Midbrain (tissue), 1 donor: ENCODE measurements around the gene SRCAP.
"Not testable (repeated sequence)": the region's sequence is repeated elsewhere in the genome, so short reads cannot be mapped to it uniquely, and the experiment has no call there.

Experiments used
- DNase-seq: peaks from one replicate; lab custom pipeline; 2025; lab: John Stamatoyannopoulos, UW

The SRCAP gene

DNA sequence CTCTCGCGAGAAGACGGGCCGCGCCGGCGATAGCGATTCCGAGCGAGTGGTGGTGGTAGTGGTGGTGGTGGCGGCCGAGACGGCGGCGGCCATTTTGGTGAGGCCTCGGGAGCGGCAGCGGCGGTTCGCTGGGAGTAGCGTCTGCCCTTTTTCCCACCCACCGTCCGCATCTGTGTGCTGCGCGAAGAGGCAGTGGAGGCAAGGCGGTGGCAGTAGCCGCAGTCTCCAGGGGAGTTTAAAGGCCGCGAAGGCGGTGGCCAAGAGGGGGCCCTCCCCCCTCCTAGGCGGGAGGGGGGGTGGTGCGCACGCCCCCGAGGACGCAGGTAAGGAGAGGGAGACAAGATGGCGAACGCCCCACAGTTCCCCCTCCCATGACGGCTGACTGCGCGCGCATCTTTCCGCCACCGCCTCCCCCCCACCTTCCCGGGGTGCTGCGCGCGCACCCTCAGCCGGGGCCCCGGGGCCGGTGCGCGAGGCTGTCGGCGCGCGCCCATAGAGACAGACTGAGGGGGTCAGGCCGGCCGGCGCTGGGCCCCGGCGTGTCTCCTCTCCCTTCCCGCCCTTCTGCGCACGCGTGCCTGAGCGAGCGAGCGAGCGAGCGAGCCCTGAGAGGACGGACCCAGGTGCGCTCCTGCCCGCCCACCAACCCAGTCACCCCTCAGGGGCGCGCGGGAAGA is 694 bp upstream of the SRCAP start:
- peak; percentile 91 for DNase-seq

DNA sequence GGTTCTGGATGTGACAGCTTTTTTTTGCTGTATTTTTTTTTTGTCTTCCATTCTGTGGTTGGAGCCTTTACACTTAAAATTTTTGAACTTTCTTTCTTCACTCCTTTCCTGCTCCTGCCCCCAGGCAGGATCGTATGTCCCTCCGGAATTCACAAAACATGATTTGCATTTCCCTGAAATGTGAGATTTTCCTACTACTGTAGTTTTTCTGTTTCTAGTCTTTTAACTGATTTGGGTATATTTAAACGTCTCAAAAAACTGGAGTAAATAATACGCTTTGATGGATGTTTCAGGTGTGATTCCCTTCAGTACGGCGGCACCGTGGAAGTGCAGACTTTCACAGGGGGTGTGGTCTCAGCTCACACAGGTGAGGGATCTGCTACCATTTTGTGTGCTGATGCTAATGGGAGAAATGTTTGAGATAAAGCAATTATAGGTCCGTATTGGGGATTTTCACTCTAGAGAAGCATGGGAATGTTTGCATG is 686 bp downstream of the SRCAP start:
- DNase-seq: no peak

DNA sequence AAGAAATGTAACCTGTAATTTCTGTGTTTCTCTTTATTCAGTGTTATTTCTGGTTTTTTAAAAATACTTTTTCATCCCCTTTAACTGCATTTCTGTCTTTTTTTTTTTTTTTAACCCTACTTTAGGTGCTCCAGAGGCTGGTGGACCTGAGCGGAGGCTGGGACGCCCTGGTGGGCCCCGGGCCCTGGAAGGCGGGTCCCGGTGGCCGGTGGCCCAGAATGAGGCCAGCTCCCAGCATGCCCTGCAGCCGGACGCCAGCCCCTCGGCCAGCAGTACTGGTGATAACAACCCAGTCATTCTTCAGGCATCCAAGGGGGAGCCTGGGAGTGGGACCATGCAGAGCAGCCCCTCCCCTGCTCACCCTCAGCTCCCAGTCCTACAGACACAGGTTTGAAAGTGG is 1.5 kb downstream of the SRCAP start:
- peak; percentile 10 for DNase-seq

DNA sequence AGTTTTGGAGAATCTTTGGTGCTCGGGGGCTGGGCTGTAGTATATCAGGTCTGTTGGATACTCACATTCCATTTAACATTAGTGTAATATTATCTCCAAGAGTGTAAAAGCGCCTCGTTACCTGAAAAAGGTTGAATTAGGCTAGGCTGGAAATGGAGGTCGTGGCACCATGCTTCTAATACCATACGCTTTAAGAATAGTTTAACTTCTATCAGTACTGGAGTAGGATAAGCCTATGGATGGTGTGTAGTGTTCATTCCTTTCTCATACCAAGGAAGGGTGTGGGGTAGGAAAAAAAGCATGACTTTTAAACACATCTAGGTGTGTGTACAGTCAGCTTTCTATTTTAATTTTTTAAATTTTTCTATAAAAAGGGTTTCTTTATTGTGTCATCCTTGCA is 2.0 kb downstream of the SRCAP start:
- DNase-seq: no peak

DNA sequence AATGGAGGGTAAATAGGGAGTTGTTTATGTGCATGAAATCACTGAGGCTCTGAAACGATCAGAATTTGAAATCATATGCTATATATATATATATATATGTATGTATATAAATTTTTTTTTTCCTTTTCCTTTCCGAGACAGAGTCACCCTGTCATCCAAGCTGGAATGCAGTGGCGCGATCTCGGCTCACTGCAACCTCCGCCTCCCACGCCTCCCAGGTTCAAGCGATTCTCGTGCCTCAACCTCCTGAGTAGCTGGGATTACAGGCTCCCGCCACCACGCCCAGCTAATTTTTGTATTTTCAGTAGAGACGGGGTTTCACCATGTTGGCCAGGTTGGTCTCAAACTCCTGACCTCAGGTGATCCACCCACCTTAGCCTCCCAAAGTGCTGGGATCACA is 4.1 kb downstream of the SRCAP start:
- DNase-seq: not testable (repeated sequence)

DNA sequence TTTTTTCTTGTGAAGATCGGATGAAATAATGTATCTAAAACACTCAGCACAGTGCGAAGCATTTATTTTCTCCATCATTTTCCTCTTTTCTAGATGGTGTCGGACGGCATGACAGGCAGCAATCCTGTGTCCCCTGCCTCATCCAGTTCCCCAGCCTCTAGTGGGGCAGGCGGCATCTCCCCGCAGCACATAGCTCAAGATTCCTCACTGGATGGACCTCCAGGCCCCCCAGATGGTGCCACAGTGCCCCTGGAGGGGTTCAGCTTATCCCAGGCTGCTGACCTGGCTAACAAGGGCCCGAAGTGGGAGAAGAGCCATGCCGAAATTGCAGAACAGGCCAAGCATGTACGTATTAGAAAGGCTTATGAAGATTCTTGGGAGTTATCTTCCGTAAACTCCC is 5.0 kb downstream of the SRCAP start:
- no peak for DNase-seq

DNA sequence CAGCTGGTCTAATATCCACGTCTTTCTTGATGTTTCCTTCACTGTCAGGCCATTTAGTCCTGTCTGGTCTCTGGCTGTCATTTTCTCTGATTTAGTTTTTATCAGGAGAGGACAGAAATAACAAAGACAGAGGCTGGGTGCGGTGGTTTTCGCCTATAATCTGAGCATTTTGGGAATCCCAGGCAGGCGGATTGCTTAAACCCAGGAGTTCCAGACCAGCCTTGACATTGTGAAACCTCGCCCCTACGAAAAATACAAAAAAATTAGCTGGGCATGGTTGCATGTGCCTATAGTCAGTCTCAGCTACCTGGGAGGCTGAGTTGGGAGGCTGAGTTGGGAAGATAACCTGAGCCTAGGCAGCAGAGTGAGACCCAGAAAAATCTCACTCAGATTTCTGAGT is 7.1 kb downstream of the SRCAP start:
- no peak for DNase-seq

DNA sequence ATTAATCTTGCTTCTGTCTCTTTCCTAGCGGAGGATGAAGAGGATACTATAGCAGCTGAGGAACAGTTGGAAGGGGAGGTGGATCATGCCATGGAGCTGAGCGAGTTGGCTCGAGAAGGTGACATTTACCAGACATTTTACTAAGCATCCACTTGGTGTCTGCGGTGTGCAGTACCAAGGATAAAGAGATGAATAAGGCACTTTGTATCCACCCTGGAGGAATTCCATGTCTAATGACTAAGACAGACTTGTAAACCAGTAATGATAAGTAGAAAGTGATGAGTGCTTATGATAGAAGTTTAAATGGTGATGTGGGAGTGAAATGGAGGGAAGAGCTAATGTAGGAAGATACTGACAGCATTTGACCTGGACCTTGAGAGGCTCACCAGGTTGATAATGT is 12.0 kb downstream of the SRCAP start:
- DNase-seq: no peak

DNA sequence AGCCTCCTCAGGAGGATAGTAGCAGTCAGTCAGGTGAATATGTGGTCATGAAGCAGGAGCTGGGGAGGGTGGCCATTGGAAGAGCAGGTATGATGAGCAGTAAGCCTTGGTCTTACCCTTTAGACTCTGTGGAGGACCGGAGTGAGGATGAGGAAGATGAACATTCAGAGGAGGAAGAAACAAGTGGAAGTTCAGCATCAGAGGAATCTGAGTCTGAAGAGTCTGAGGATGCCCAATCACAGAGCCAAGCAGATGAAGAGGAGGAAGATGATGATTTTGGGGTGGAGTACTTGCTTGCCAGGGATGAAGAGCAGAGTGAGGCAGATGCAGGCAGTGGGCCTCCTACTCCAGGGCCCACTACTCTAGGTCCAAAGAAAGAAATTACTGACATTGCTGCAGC is 12.7 kb downstream of the SRCAP start:
- no peak for DNase-seq

DNA sequence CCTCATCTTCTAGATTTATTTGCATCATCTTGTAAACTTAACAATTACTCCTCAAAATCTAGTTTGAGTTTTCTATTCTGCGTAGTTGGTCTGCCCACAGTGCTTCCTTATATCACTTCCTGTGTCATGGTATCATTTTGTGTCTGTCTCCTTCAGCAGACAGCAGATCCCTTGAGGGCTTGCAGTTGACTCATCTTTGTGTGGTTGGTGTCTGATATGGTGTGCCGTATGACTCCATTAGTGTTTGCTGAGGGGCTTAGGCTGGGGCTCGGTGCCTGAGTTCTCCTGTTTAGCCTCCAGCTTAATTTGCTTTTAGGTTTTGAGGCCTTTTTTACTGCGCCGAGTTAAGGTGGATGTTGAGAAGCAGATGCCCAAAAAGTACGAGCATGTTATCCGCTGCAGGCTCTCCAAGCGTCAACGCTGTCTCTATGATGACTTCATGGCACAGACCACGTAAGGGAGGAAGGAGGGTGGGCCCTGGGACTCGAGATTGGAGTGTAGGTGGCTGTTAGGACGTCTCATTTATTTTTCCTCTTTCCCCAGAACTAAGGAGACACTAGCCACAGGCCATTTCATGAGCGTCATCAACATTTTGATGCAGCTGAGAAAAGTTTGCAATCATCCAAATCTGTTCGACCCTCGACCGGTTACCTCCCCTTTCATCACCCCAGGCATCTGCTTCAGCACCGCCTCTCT is 16.9 kb downstream of the SRCAP start:
- no peak for DNase-seq

DNA sequence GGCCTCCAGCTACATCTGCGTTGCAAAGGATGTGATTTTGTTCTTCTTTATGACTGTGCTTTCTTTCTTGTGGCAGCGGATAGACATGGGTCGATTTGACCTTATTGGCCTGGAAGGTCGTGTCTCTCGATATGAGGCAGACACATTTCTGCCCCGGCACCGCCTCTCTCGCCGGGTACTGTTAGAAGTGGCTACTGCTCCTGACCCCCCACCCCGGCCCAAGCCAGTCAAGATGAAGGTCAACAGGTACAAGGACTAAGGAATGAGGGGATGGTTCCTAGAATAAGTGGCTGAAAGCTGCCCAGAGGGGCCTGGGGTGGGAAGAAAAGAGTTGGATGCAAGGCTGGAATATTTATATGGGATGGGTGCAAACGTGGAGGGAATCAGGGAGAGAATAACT is 21.1 kb downstream of the SRCAP start:
- no peak for DNase-seq

DNA sequence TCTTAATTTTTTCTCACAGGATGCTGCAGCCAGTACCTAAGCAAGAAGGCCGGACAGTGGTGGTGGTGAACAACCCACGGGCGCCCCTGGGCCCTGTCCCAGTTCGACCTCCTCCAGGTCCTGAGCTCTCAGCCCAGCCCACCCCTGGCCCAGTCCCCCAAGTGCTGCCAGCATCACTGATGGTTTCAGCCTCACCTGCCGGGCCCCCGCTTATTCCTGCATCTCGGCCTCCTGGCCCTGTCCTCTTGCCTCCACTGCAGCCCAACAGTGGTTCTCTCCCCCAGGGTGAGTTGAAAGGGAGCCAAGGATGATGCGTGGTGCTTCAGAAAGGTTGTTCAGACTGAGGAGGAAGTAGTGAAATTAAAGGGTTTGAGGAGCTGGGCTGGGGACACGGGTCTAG is 21.7 kb downstream of the SRCAP start:
- DNase-seq: no peak

DNA sequence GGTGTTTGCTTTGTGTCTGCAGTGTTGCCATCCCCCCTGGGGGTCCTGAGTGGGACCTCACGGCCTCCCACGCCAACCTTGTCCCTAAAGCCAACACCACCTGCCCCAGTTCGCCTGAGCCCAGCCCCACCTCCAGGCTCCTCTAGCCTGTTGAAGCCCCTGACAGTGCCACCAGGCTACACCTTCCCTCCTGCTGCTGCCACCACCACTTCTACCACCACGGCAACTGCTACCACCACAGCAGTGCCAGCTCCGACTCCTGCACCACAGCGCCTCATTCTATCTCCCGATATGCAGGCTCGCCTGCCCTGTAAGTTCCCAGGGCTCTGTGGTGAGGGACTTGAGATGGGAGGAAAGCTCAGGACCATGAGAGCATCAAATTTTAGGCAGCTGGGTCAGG is 22.2 kb downstream of the SRCAP start:
- DNase-seq: no peak

DNA sequence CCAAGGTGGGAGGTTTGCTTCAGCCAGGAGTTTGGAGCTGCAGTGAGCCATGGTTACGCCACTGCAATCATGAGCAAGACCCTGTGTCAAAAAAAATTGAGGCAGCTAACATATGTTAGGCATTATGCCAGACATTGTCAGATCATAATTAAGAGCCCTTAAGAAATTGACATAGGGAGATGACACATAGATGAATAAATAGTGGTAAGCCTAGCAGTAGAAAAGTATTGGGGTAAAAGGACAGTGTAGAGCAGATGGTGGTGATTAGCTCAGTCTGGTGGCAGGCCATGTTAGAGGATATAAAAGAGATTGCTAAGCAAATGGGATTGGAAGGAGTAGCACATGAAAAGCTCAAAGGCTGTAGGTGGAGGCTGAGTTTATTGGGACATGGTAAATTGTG is 22.6 kb downstream of the SRCAP start:
- DNase-seq: no peak

DNA sequence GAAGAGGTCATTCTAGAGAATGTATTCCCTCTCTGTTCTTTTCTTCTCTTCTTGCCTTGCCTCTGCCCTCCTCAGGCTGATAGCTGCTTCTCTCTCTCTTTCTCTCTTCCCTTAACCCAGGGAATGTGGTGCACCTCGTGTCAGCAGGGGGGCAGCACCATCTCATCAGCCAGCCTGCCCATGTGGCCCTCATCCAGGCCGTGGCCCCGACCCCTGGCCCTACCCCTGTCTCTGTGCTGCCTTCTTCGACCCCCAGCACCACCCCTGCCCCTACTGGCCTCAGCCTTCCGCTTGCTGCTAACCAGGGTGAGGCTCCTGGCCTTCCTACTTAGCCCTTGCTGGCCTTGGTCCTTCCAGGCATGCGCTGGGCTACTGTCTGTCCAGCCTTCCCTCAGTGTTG is 23.5 kb downstream of the SRCAP start:
- DNase-seq: no peak

DNA sequence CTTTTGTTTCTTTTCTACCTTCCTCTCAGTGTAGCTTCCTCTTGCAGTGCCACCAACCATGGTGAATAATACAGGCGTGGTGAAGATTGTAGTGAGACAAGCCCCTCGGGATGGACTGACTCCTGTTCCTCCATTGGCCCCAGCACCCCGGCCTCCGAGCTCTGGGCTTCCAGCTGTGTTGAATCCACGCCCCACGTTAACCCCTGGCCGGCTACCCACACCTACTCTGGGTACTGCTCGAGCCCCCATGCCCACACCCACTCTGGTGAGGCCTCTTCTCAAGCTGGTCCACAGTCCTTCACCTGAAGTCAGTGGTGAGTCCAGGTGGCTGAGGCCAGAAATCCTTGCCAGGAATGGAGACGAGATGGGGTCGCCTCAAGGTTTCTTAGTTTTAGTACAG is 23.9 kb downstream of the SRCAP start:
- DNase-seq: no peak

DNA sequence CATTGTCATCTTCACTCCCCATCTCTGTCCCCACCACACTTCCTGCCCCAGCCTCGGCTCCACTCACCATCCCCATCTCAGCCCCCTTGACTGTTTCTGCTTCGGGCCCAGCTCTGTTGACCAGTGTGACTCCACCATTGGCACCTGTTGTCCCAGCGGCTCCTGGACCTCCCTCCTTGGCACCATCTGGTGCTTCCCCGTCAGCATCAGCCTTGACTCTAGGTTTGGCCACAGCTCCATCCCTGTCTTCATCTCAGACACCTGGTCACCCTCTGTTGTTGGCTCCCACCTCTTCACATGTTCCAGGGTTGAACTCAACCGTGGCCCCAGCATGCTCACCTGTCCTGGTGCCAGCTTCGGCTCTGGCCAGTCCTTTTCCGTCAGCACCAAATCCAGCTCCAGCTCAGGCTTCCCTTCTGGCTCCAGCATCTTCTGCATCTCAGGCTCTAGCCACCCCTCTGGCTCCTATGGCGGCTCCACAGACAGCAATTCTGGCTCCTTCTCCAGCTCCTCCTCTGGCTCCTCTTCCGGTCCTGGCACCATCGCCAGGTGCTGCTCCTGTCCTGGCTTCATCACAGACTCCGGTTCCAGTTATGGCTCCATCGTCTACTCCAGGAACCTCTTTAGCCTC is 24.9 kb downstream of the SRCAP start:
- no peak for DNase-seq

DNA sequence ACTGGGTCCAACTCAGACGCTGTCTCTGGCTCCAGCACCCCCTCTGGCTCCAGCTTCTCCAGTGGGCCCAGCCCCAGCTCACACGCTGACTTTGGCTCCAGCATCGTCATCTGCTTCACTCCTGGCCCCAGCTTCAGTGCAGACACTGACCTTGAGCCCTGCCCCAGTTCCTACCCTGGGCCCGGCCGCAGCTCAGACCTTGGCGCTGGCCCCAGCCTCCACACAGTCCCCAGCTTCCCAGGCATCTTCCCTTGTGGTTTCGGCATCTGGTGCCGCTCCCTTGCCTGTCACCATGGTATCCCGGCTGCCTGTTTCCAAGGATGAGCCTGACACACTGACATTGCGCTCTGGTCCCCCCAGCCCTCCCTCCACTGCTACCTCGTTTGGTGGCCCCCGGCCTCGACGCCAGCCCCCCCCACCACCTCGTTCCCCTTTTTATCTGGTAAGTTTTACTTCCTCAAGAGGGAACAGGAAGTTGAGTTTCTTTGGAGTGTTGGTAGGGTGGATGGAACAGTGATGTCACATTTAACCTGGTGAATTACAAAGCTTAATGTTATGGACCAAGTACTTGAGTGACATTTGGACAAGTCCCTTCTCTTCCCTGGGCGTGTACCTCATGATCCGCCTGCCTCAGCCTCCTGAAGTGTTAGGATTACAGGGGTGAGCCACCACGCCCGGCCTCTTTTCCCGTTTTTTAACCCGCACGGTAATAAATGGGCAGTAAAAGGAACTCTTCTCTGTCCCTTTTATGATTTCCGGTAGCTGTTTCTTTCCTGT is 25.9 kb downstream of the SRCAP start:
- DNase-seq: peak; percentile 21

DNA sequence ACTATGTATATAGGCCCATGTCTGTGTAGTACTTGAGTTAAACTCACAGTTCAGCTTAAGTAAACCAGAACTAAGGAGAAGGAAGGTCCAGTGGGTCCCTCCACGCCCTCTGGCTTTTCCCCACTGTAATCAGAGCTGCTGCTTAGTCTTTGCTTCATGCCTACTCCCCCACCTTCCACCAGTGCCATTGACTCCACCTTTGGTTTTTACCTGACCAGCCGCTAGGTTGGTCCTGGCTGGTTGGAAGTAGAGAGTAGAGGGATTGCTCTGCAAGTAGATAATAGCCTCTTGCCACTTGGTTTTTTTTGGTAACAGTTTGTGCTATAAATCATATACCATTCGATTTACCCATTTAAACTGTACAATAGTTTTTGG is 26.4 kb downstream of the SRCAP start:
- no peak for DNase-seq

DNA sequence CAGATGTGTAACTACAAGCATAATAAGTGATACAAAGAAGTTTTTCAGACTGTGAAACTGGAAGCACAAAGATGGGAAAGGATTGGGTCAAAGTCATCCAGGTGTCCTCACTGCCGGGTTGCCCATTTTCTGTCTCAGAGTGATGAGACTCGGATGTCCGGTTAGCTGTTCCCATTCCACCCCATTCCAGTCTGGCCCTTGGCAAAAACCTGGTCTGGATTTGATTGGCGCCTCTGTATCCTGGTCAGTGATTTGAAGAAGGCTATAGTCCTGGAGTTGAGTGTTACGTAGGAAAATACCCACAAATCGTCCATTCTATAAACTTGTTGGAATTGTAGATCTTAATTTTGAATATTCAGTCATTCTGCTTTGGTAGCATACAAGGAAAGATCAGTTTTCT is 29.4 kb downstream of the SRCAP start:
- no peak for DNase-seq

DNA sequence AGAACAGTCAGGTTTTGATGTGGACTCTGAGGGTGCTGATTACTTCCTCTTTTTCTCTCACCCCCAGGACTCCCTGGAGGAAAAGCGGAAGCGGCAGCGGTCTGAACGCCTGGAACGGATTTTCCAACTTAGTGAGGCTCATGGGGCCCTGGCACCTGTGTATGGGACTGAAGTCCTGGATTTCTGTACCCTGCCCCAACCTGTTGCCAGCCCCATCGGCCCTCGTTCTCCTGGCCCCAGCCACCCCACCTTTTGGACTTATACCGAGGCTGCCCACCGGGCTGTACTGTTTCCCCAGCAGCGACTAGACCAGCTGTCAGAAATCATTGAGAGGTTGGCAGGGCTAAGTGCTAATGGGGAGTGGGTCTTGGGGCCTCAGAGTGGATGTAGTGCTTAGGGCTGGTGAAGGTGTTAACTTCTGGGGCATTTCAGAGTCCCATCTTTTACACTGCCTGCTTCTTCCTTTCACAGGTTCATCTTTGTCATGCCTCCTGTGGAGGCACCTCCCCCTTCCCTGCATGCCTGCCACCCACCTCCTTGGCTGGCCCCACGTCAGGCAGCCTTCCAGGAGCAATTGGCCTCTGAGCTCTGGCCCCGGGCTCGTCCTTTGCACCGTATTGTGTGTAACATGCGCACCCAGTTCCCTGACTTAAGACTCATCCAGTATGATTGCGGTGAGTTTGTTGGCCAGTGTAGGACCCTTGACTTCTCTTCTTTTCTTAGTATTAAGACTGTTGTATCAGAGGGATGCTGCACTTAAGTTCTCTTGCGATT is 30.1 kb downstream of the SRCAP start:
- DNase-seq: no peak

DNA sequence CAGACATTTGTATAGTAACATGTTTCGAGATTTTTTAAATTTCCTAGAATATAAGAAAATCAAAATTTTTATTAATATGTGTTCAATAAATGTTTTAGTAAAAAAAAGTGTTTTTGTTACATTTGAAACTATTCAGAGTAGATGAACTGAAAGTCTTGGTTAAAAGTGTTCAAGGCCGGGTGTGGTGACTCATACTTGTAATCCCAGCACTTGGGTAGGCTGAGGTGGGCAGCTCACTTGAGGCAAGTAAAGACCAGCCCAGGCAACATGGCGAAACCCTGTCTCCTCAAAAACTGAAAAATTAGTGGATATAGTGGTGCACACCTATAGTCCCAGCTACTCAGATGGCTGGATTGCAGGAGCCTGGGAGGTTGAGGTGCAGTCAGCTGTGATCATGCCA is 32.4 kb downstream of the SRCAP start:
- DNase-seq: no peak
